Measurements from ENCODE around the gene AFG3L2. TPM values are rescaled to one million over a fixed set of nuclear protein-coding genes. Genes with fewer than 3 reads are reported as not detected.
"Not testable (repeated sequence)": the region's sequence is repeated elsewhere in the genome, so short reads cannot be mapped to it uniquely, and the experiment has no call there.

Gene AFG3L2
- polyA plus RNA-seq, 10 donors = 38.7 to 51.4 (median 44.3) TPM

DNA sequence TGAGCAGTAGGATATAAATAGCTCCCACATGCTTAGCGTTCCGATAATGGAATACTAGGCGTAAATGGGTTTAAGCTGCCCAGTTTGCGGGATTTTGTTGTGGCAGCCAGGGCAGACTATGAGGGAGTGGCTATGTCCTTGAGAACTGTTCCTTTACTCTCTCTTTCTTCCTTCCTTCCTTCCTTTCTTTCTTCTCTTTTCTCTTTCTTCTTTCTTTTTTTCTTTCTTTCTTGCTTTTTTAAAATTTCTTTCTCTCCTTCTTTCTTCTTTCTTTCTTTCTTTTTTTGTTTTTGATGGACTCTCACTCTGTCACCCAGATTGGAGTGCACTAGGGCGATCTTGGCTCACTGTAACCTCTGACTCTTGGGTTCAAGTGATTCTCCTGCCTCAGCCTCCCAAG lies 21.6 kb upstream of the AFG3L2 start:
- DNase-seq = no peak

GRCh38 chr18:12397793-12398192 lies 20.8 kb upstream of the AFG3L2 start:
- no peak for DNase-seq

DNA sequence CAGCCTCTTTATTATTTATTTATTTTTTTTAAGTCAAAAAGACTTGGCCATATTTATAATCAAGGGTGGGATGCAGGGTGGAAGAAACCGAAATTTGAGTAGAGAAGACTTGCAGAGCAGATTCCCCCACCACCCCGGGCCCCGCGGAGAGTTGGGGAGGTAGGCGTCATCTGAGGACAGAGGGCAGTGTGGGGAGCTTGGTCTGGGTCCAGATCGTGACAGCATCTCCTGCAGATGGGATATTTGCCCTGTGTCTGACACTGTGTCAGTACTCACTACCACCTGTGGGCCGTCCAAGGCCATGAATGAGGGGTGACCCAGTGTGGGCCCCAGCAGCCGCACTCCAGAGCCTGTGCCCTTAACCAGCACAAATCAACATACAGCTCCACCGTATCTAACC lies 20.2 kb upstream of the AFG3L2 start:
- no peak for DNase-seq

GRCh38 chr18:12394428-12394827 lies 17.4 kb upstream of the AFG3L2 start:
- no peak for DNase-seq

DNA sequence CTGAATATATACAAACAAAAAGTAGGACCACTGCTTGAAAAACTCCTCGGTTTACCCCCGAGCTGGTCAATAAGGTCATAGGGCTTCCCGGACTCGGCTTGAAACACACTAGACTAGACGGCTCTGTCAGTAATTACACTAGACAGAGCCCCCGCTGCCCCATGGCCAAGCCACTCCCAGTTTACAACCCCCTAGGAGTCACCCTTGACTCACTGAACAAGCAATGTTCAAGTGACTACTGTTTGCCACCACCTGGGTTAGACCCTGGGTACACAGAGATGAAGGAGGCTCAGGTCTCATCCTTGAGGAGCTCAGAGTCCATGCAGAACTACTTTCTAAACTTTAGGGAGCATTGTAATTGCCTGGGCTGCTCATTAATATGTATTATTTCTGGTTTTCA lies 17.0 kb upstream of the AFG3L2 start:
- no peak for DNase-seq

GRCh38 chr18:12393510-12393909 lies 16.5 kb upstream of the AFG3L2 start:
- no peak for DNase-seq

- peak in 2 of 3 donors; percentile 74 to 82 for DNase-seq
These were observed 14.6 kb upstream of the AFG3L2 start for GRCh38 chr18:12391487-12392165.

- DNase-seq = no peak
These were observed 11.4 kb upstream of the AFG3L2 start for GRCh38 chr18:12388442-12388841.

- no peak for DNase-seq
These were observed 7.2 kb upstream of the AFG3L2 start for GRCh38 chr18:12384261-12384660.

- not testable (repeated sequence) for DNase-seq
These were observed 6.7 kb upstream of the AFG3L2 start for GRCh38 chr18:12383759-12384158.

- DNase-seq = not testable (repeated sequence)
These were observed 5.3 kb upstream of the AFG3L2 start for GRCh38 chr18:12382221-12382814.

DNA sequence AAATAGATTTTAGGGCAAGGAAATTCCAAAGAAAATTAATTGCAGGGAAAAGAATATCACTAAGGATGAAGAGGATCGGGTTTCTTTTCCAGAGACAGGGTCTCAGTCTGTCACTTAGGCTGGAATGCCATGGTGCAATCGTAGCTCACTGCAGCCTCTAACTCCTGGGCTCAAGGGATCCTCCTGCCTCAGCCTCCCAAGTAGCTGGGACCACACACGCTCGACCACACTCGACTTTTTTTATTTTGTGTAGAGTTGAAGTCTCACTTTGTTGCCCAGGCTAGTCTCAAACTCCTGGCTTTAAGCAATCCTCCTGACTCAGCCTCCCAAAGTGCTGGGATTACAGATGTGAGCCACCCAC lies 1.2 kb upstream of the AFG3L2 start:
- not testable (repeated sequence) for DNase-seq

DNA sequence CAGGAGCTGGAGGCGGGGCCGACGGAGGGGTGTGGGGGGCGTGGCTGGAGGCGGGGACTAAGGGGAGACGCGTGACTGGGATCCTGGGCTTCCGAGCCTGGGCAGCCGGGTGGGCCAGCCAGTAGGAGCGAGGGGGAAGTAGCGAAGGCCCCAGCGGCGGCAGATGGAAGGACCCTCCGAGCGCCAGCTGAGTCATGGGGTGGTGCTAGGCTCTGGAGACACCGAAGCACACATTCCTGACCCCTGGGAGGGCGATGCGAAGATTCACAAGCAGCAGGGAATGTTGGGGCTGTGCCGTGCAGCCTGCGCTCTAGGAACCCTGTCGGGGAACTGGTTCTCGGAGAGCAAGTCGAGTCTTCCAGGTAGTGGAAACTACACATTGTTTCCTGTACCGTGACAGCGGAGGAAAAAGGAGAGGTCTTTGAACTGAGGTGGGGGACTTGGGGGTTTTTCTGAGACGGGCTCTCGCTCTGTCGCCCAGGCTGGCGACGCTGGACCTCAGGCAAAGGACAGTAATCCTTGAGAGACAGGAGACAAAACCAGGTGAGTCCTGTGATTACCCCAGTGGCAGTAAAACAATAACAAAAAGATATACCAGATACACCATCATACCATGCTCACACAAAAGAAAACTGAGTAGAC lies 650 bp upstream of the AFG3L2 start:
- DNase-seq = no peak

DNA sequence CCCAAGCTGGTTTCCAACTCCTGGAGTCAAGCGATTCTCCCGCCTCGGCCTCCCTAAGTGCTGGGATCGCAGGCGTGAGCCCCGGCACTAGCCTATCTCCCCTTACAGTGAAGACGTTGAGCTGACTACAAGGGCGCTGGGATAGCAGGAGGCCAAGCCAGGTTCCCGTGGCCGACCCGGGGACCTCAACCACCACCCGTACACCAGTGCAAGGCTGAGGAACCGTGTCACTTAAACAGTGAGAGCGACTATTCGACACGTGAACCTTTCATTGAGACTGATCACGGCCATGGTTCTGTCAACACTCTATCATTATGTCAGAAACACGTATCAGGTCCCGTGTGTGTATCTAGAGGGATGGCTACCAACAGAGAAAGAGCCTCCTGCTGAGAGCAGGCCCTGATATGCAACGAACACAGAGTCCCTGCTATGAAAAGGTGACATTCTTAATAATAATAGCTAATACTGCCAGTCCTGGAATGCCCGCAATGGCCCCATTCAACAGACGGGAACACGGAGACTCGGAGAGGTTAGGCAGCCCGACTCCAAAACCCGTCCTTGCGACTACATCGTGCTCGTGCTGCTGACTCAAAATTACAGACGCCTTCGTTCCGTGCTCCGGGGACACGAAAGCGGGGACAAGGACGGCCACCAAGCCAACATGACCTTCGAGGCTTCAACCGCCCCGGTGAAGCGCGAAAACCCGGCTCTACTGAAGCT lies 833 bp downstream of the AFG3L2 start:
- DNase-seq = peak in 2 of 3 donors; percentile 14 to 15

- no peak for DNase-seq
These were observed 2.6 kb downstream of the AFG3L2 start for GRCh38 chr18:12374401-12374800.

- DNase-seq = no peak
These were observed 3.3 kb downstream of the AFG3L2 start for GRCh38 chr18:12373771-12374116.

- DNase-seq = no peak
These were observed 3.8 kb downstream of the AFG3L2 start for GRCh38 chr18:12373116-12373770.

- DNase-seq = no peak
These were observed 4.6 kb downstream of the AFG3L2 start for GRCh38 chr18:12372406-12372805.

DNA sequence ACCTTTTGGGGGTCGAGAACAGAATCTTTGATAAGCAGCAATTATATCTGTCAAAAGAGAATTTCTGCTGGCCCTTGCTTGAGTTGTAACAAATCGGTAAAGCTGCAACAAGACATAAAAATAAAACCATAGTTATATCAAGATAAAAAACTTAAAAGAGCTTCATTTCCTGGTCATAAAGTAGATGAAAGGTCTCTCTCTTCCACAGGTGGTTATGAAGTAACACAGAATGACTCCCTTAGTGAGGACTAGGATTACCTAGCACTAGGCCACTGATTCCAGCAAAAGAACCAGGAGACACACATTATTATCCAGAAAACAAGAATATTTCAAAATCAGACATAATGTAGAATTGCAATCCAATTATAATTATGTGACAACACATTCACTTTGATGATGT lies 5.4 kb downstream of the AFG3L2 start:
- no peak for DNase-seq

DNA sequence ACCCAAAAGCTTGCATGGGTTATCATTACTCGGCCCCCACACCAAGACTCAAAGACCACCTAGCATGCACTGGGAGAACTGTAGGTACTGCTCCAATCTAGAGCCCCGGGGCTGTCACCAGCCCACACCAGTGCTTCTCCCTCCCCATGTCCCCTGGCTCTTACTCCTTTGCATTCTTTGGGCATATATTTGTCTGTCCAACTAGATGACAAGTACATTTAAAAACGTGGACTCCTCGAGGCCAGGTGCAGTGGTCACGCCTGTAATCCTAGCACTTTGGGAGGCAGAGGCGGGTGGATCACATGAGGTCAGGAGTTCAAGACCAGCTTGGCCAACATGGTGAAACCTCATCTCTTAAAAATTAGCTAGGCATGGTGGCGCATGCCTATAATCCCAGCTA lies 7.8 kb downstream of the AFG3L2 start:
- DNase-seq = no peak

DNA sequence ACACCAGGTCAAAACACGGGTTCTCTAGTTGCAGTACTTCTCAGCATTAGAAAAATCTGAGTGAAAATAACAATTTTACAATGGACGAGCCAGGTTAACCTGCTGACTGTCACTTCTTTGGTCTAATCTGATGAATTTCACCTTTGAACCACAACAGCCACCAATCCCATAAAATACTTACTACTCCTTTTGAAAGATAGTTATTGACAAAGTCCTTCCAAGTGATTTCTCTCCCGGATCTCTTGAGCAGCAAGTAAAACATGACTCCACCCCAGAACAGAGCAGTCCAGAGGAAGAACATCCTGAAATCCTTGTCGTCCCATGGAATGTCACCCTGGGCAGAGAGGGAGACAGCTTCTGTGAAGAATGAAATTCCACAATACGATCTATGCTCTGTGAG lies 10.2 kb downstream of the AFG3L2 start:
- DNase-seq = no peak

GRCh38 chr18:12366379-12366778 lies 10.6 kb downstream of the AFG3L2 start:
- no peak for DNase-seq
